ENCODE measurements around the gene ABCA4. TPM values are rescaled to one million over a fixed set of nuclear protein-coding genes. Genes with fewer than 3 reads are reported as not detected.
"Not testable (repeated sequence)": the region's sequence is repeated elsewhere in the genome, so short reads cannot be mapped to it uniquely, and the experiment has no call there.

The ABCA4 gene
- total RNA-seq, 8 experiments from 2014 or later: 0.11 to 10.1 (median 0.92) TPM

DNA sequence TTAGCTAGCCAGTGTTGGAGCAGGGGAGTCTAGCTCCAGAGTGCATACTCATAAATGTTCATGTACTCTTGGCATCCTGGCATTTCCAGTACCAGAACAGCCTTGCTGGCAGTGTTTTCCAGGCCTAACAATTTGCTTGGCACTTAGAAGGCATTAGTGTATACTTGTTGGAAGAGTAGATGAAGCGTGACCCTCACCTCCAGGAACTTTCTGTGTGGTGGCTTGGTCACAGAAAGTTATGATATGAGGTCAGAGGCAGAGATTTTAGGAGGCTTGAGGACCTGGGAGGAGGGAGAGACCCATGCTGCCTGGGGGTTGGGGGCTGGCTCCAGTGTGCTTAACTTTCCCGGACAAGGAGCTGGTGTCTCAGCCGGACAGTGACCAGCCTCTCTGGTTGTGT, 159.0 kb downstream of the ABCA4 start:
- WGBS, 10 experiments: 79 to 100% (median 90%) methylated on average over 1 to 3 of the region's 3 CpGs; no CpG with 5 or more reads in 1 of the 10 experiments
- Histone ChIP-seq H3K4me1 (replicated peaks in 1 of 2) (no peaks in the 10 kb centered on the region), H3K27ac (no peak overlapping the region), H3K4me3 (no peak overlapping the region)
- in situ Hi-C loops (cut with MboI; ENCODE audit: low pct_unique_long_range_greater_than_20kb in 2 of 9, low sequenced_read_pairs in 9 of 9, unreplicated experiment in 9 of 9): no loop called here
- ATAC-seq (replicated peaks in 6 of 8): no peak

DNA sequence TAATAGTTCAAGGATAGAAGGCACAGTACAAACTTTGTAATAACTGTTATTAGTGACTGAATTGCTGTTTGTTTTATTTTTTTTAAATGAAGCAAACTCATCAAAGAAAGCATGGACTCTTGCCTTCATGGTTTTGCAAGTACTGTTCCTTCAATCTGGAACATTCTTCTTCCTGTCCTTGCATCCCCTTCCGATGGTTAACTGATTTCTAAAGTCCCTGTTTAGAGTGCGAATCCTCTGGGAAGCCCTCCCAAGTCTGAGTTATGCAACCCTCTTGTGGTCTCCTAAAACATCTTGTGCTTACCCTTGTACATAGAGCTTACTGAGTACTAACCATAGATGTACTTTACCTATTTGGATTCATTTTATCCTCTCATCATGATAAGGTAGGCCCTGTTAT, 159.5 kb downstream of the ABCA4 start:
- Histone ChIP-seq H3K4me3 (no peak overlapping the region), H3K4me1 (replicated peaks in 1 of 2) (no peaks in the 10 kb centered on the region), H3K27ac (no peak overlapping the region)
- in situ Hi-C loops (cut with MboI; ENCODE audit: low pct_unique_long_range_greater_than_20kb in 2 of 9, low sequenced_read_pairs in 9 of 9, unreplicated experiment in 9 of 9): no loop called here
- whole genome bisulfite sequencing, 10 experiments: 64 to 100% (median 85%) methylated on average over 1 to 2 of the region's 2 CpGs; no CpG with 5 or more reads in 1 of the 10 experiments
- no peak for ATAC-seq (replicated peaks in 6 of 8)

DNA sequence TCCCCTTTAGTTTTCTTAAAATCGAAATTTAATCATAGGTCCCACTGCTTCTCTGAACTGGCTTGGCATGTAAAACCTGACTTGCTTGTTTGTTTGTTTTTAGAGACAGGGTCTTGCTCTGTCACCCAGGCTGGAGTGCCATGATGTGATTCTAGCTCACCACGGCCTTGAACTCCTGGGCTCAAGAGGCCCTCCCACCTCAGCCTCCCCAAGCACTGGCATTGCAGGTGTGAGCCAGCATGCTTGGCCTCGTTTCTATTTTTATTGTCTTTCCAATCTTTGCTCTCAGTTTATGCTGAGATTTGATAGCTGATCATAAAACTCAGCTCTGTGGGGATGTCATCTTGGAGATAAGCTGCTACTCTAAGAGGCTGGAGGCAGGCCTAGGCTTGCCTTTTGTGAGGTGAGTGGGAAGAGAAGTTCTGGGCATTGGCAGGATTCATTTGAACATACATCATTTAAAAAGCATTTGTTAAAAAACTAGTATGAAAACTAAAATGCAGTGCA, 160.3 kb downstream of the ABCA4 start:
- H3K4me1 ChIP-seq (replicated peaks in 1 of 2): no peaks in the 10 kb centered on the region
- H3K27ac ChIP-seq: no peak overlapping the region
- in situ Hi-C loops (cut with MboI; ENCODE audit: low pct_unique_long_range_greater_than_20kb in 2 of 9, low sequenced_read_pairs in 9 of 9, unreplicated experiment in 9 of 9): no loop called here
- H3K4me3 ChIP-seq: no peak overlapping the region
- 25 to 100% (median 49%) methylated on average over 1 to 3 of the region's 3 CpGs; no CpG with 5 or more reads in 2 of the 10 experiments for WGBS, 10 experiments
- no peak for ATAC-seq (replicated peaks in 6 of 8)

DNA sequence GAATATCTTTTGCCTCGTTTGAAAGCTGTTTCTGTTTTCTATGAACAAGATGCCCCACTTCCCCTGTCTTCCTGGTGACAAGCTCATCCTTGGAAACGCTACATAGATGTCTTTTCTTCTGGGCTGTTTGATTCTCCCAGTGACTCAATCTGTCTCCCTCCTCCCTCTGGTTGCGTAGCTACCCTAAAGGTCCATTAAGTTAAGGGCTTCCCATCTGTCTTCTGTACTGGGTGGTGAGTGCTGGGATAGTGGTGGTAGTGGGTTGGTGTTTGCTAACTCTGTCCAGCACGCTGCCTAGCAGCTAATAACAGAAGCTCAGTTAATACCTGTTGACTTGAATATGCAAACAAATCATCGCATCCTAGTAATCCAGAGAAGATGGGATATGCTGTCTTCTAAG, 161.5 kb downstream of the ABCA4 start:
- in situ Hi-C loops (cut with MboI; ENCODE audit: low pct_unique_long_range_greater_than_20kb in 2 of 9, low sequenced_read_pairs in 9 of 9, unreplicated experiment in 9 of 9): no loop called here
- Histone ChIP-seq H3K4me1 (replicated peaks in 1 of 2) (no peaks in the 10 kb centered on the region), H3K4me3 (no peak overlapping the region), H3K27ac (no peak overlapping the region)
- WGBS, 10 experiments: 0 to 90% (median 54%) methylated on average over 1 to 5 of the region's 5 CpGs
- peak in 1 of 8 experiments; percentile 81 for ATAC-seq (replicated peaks in 6 of 8)

DNA sequence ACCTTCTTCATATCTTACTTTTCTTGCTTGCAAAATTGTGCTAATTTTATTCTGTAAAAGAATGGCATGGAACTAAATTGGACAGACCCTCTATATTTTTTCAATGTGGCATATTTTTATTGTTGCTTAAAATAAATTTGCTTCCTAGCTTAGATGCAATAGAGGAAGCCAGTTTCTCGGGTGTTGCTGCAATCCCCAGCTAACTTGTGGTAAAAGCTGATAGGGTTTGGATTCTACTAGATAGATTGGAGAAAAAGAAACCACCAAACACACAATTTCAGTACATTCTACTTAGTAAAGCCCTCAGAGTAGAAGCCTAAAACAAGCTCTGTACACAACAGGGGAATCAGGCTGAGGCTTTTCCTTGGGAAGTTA, 162.2 kb downstream of the ABCA4 start:
- in situ Hi-C loops (cut with MboI; ENCODE audit: low pct_unique_long_range_greater_than_20kb in 2 of 9, low sequenced_read_pairs in 9 of 9, unreplicated experiment in 9 of 9): no loop called here
- WGBS, 10 experiments: 33 to 92% (median 63%) methylated on average over 1 of the region's 1 CpG; no CpG with 5 or more reads in 1 of the 10 experiments

DNA sequence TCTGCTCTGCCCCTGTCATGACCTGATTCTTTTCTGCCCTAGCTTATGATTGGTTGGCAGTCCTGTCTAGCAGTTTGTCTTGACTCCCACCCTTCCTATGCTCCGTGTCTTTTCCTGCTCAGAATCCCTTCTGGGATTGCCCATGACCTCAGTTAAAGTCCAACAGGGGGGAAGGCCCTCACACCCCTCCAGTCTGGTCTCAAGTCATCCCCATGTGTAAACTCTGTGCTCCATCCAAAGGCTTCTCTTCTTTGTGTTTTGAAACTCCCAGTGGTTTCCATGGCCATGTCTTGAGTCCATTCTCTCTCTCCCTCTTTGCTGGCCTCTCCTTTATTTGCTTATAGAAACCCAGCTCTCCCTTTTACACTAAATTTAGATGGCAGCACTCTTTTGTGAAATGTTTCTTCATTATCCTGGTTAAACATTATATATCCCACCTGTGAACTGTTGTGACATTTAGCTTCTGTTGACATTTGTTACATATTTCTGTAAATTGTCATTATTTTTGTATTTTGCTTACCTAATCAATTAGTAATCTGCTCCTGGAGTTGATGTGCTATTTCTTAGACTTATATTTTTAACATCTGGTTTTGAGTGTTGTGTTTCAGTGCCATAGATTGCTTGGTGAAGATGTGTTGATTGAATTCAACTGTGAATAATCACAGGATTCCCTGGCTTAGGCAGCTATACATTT, 162.8 kb downstream of the ABCA4 start:
- 20 to 83% (median 70%) methylated on average over 1 of the region's 1 CpG; no CpG with 5 or more reads in 5 of the 10 experiments for WGBS, 10 experiments
- Histone ChIP-seq H3K4me1 (replicated peaks in 1 of 2) (no peaks in the 10 kb centered on the region), H3K4me3 (no peak overlapping the region), H3K27ac (no peak overlapping the region)
- in situ Hi-C loops (cut with MboI; ENCODE audit: low pct_unique_long_range_greater_than_20kb in 2 of 9, low sequenced_read_pairs in 9 of 9, unreplicated experiment in 9 of 9): no loop called here
- ATAC-seq (replicated peaks in 6 of 8): peak in 1 of 8 experiments; percentile 72

More for the DNA sequence above, 162.2 kb downstream of the ABCA4 start:
- no peak overlapping the region for H3K4me3 ChIP-seq
- no peak overlapping the region for H3K27ac ChIP-seq
- no peaks in the 10 kb centered on the region for H3K4me1 ChIP-seq (replicated peaks in 1 of 2)
- ATAC-seq (replicated peaks in 6 of 8): no peak

DNA sequence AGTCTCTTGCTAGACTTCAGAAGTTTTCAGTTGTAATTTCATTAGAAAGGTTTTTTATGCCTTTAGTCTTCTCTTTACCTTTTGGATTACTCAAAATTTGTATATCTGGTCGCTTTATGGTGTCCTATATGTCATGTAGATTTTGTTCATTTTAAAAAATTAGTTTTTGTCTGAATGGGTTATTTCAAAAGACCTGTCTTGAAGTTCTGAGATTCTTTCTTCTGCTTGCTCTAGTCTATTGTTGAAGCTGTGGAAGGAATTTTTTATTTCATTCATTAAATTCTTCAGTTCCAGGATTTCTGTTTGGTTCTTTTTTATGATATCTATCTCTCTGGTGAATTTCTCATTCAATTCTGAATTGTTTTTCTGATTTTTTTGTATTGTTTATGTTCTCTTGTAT, 165.2 kb downstream of the ABCA4 start:
- no peaks in the 10 kb centered on the region for H3K4me1 ChIP-seq (replicated peaks in 1 of 2)
- H3K4me3 ChIP-seq: no peak overlapping the region
- 0 to 63% (median 40%) methylated on average over 1 of the region's 1 CpG for WGBS, 10 experiments
- in situ Hi-C loops (cut with MboI; ENCODE audit: low pct_unique_long_range_greater_than_20kb in 2 of 9, low sequenced_read_pairs in 9 of 9, unreplicated experiment in 9 of 9): no loop called here
- no peak overlapping the region for H3K27ac ChIP-seq
- no peak for ATAC-seq (replicated peaks in 6 of 8)

DNA sequence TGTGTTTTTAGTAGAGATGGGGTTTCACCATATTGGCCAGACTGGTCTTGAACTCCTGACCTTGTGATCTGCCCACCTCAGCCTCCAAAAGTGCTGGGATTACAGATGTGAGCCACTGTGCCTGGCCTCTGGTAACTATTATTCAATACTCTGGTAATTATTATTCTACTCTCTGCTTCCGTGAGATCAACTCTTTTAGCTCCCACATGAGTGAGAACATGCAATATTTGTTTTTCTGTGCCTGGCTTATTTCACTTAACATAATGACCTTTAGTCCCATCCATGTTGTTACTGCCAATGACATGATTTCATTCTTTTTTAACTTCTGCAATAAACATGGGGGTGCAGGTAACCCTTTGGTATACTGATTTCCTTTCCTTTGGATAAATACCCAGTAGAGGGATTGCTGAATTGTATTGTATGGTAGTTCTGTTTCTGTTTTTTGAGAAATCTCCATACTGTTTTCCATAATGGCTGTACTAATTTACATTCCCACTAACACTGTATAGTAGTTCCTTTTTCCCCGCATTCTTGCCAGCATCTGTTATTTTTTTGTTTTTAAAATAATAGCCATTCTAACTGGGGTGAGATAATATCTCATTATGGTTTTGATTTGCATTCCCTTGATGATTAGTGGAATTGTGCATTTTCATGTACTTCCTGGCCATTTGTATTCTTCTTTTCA, 173.8 kb downstream of the ABCA4 start:
- peak in 3 of 8 experiments; percentile 80 to 95 (median 89) for ATAC-seq (replicated peaks in 6 of 8)
- 0 to 90% (median 71%) methylated on average over 1 to 2 of the region's 2 CpGs for WGBS, 10 experiments
- in situ Hi-C loops (cut with MboI; ENCODE audit: low pct_unique_long_range_greater_than_20kb in 2 of 9, low sequenced_read_pairs in 9 of 9, unreplicated experiment in 9 of 9); H3K27ac ChIP-seq; H3K4me1 ChIP-seq (replicated peaks in 1 of 2); H3K4me3 ChIP-seq: not testable (repeated sequence)

Other genes starting within 250 kb of the ABCA4 start
- gene DNTTIP2, start 241.9 kb downstream of the ABCA4 start, total RNA-seq: 10 to 100 TPM; 40.8 to 73.8 (median 59.0) TPM
- 10 to 100 TPM in 3 of 8 experiments, 1 to 10 TPM in 5; 4.2 to 22.5 (median 7.6) TPM for gene GCLM, start 211.7 kb downstream of the ABCA4 start, total RNA-seq
- gene ARHGAP29, start 116.4 kb upstream of the ABCA4 start, total RNA-seq: 100 to 1,000 TPM in 1 of 8 experiments, 10 to 100 TPM in 1, 1 to 10 TPM in 5, under 1 TPM in 1; 0.52 to 121 (median 3.3) TPM

All from motor neuron (in vitro differentiated cells).